Fibroblast of lung (primary cell): ENCODE measurements around the gene WDR48. TPM values are rescaled to one million over a fixed set of nuclear protein-coding genes. Genes with fewer than 3 reads are reported as not detected.

Experiments used
- DNase-seq, 2 donors: peaks; one replicate each; pipeline versions ENCODE4 v3.0.0 to v3.0.0-alpha.2; 2010; ENCODE audit warnings: low read depth in 2 of 2
- H2AFZ ChIP-seq: 2 replicates; pipeline ENCODE4 v1.5.1; 2012; ENCODE audit warnings: low read length, control low read depth, inconsistent platforms
- H3K27ac ChIP-seq: 2 replicates; pipeline ENCODE4 v1.5.1; 2011; ENCODE audit warnings: low read length, control low read depth; ENCODE audit not compliant: insufficient read depth
- H3K27me3 ChIP-seq: 2 replicates; pipeline ENCODE4 v1.5.1; 2011; ENCODE audit warnings: mild to moderate bottlenecking, low read length; ENCODE audit not compliant: control insufficient read depth, insufficient read depth
- H3K36me3 ChIP-seq: 2 replicates; pipeline ENCODE4 v1.5.1; 2011; ENCODE audit warnings: low read length; ENCODE audit not compliant: control insufficient read depth, insufficient read depth
- H3K4me1 ChIP-seq: 2 replicates; pipeline ENCODE4 v1.5.1; 2011; ENCODE audit warnings: low read length; ENCODE audit not compliant: control insufficient read depth, insufficient read depth; ENCODE audit errors: extremely low read depth
- H3K4me2 ChIP-seq: 2 replicates; pipeline ENCODE4 v1.5.1; 2011; ENCODE audit warnings: low read length, control low read depth; ENCODE audit not compliant: insufficient read depth; ENCODE audit errors: extremely low read depth
- H3K4me3 ChIP-seq, 4 experiments: fragments of 200-600 bp in 1 of 4; sonication (generic) in 1 of 4; replicated peaks in 1 of 4; 2 replicates each; pipeline ENCODE4 v1.5.1; 2011 to 2016; ENCODE audit warnings: low read length in 4 of 4, low read depth in 3 of 4, mild to moderate bottlenecking in 3 of 4, control low read depth in 2 of 4, inconsistent platforms in 1 of 4, mixed read lengths in 1 of 4; ENCODE audit not compliant: insufficient read depth in 1 of 4; ENCODE audit errors: control extremely low read depth in 1 of 4
- H3K79me2 ChIP-seq: 2 replicates; pipeline ENCODE4 v1.5.1; 2012; ENCODE audit warnings: mild to moderate bottlenecking, low read length, inconsistent platforms; ENCODE audit not compliant: control insufficient read depth, insufficient read depth
- H3K9ac ChIP-seq: 2 replicates; pipeline ENCODE4 v1.5.1; 2011; ENCODE audit warnings: mild to moderate bottlenecking, low read length, control low read depth; ENCODE audit not compliant: insufficient read depth
- H3K9me3 ChIP-seq: 2 replicates; pipeline ENCODE4 v1.5.1; 2012; ENCODE audit warnings: low read depth, low read length; ENCODE audit not compliant: control insufficient read depth, insufficient read depth
- H4K20me1 ChIP-seq: 2 replicates; pipeline ENCODE4 v1.5.1; 2011; ENCODE audit warnings: low read length; ENCODE audit not compliant: control insufficient read depth, insufficient read depth; ENCODE audit errors: extremely low read depth
- CTCF ChIP-seq, 2 donors: IDR thresholded peaks in 1 of 2; conservative IDR thresholded peaks in 1 of 2; 1 replicate in 1 of 2; 2 replicates in 1 of 2; pipeline ENCODE4 v1.5.1; 2011 to 2012; ENCODE audit warnings: low read length in 2 of 2, control low read depth in 1 of 2, inconsistent platforms in 1 of 2, low read depth in 1 of 2, mild to moderate bottlenecking in 1 of 2
- EZH2 ChIP-seq: IDR thresholded peaks from 2 replicates; pipeline ENCODE4 v1.5.1; 2012; ENCODE audit warnings: low read length, control low read depth, mild to moderate bottlenecking; ENCODE audit errors: missing control alignments
- polyA plus RNA-seq, 2 donors: library from polyadenylated mRNA; depleted of rRNA in 1 of 2; stranded (reverse) in 1 of 2; unstranded in 1 of 2; fragments of >200 nt; gene quantifications; 2 replicates each; pipeline ENCODE4 v1.2.1, GENCODE V29; 2011 to 2012; ENCODE audit warnings: missing spikeins in 1 of 2
- total RNA-seq: library from RNA; depleted of rRNA; stranded (reverse); fragments of >200 nt; gene quantifications from 2 replicates; pipeline ENCODE4 v1.2.1, GENCODE V29; 2014

The WDR48 gene
- total and polyA plus RNA-seq, 2 donors (not counting 1 experiment from before 2014, with no cell fraction given) = 35.1 to 44.9 TPM

- no peak overlapping the region for H3K4me3 ChIP-seq
- no peak overlapping the region for H3K27ac ChIP-seq
- no peaks in the 10 kb centered on the region for H3K79me2 ChIP-seq
- H3K4me1 ChIP-seq = no peaks in the 10 kb centered on the region
- no peak for DNase-seq
- H3K36me3 ChIP-seq = no peaks in the 10 kb centered on the region
- H3K9ac ChIP-seq = no peak overlapping the region
- H3K27me3 ChIP-seq = no peaks in the 10 kb centered on the region
- no peak overlapping the region for H3K4me2 ChIP-seq
- H3K9me3 ChIP-seq = no peaks in the 10 kb centered on the region
- no peak overlapping the region for H2AFZ ChIP-seq
- no peaks in the 10 kb centered on the region for H4K20me1 ChIP-seq
- TF ChIP-seq EZH2 (no peak), CTCF (conservative IDR thresholded peaks at IDR 0.05 in 1 of 2, IDR thresholded peaks at IDR 0.05 in 1 of 2; ENCODE audit: low read depth in 1 of 2, low read length in 2 of 2) (no peak)
Observed at GRCh38 chr3:39114456-39114855, 62.6 kb downstream of the WDR48 start.

- Histone ChIP-seq H3K79me2 (no peaks in the 10 kb centered on the region), H3K4me1 (no peaks in the 10 kb centered on the region), H3K4me3 (no peak overlapping the region), H3K4me2 (no peak overlapping the region), H3K36me3 (no peaks in the 10 kb centered on the region), H2AFZ (no peak overlapping the region), H4K20me1 (no peaks in the 10 kb centered on the region), H3K27me3 (no peaks in the 10 kb centered on the region), H3K9ac (no peak overlapping the region), H3K9me3 (no peaks in the 10 kb centered on the region), H3K27ac (no peak overlapping the region)
- DNase-seq = no peak
- TF ChIP-seq EZH2 = no peak
- TF ChIP-seq CTCF (conservative IDR thresholded peaks at IDR 0.05 in 1 of 2, IDR thresholded peaks at IDR 0.05 in 1 of 2; ENCODE audit: low read depth in 1 of 2, low read length in 2 of 2) = no peak
Observed at GRCh38 chr3:39115870-39116269, 64.1 kb downstream of the WDR48 start.

- DNase-seq = no peak
- H3K27me3 ChIP-seq = no peaks in the 10 kb centered on the region
- H3K36me3 ChIP-seq = no peaks in the 10 kb centered on the region
- no peaks in the 10 kb centered on the region for H3K79me2 ChIP-seq
- no peak overlapping the region for H3K4me2 ChIP-seq
- no peak overlapping the region for H2AFZ ChIP-seq
- no peak overlapping the region for H3K9ac ChIP-seq
- H3K27ac ChIP-seq = no peak overlapping the region
- no peaks in the 10 kb centered on the region for H3K9me3 ChIP-seq
- no peak for TF ChIP-seq CTCF (conservative IDR thresholded peaks at IDR 0.05 in 1 of 2, IDR thresholded peaks at IDR 0.05 in 1 of 2; ENCODE audit: low read depth in 1 of 2, low read length in 2 of 2)
- no peak for TF ChIP-seq EZH2
- H4K20me1 ChIP-seq = no peaks in the 10 kb centered on the region
- no peaks in the 10 kb centered on the region for H3K4me1 ChIP-seq
- H3K4me3 ChIP-seq = no peak overlapping the region
Observed at GRCh38 chr3:39118079-39118478, 66.3 kb downstream of the WDR48 start.
